Ishikawa (cell line): ENCODE results near the gene RAB5B.

Experiments
- CEBPB ChIP-seq: IDR thresholded peaks from 2 replicates; pipeline ENCODE4 v1.6.1; 2012
- CREB1 ChIP-seq: IDR thresholded peaks from 2 replicates; pipeline ENCODE4 v1.6.1; 2012; ENCODE audit warnings: low read depth
- EGR1 ChIP-seq: IDR thresholded peaks from 2 replicates; pipeline ENCODE4 v1.6.1; 2012
- EP300 ChIP-seq: IDR thresholded peaks from 2 replicates; pipeline ENCODE4 v1.6.1; 2012; ENCODE audit warnings: borderline replicate concordance
- FOXM1 ChIP-seq: IDR thresholded peaks from 2 replicates; pipeline ENCODE4 v1.6.1; 2012; ENCODE audit warnings: low read depth, borderline replicate concordance
- NFIC ChIP-seq: IDR thresholded peaks from 2 replicates; pipeline ENCODE4 v1.6.1; 2012
- RAD21 ChIP-seq: IDR thresholded peaks from 2 replicates; pipeline ENCODE4 v1.6.1; 2012; ENCODE audit warnings: low read depth
- TAF1 ChIP-seq: IDR thresholded peaks from 2 replicates; pipeline ENCODE4 v1.6.1; 2012; ENCODE audit warnings: low read depth, mild to moderate bottlenecking
- TCF12 ChIP-seq: IDR thresholded peaks from 2 replicates; pipeline ENCODE4 v1.6.1; 2012; ENCODE audit warnings: low read depth
- TEAD4 ChIP-seq: IDR thresholded peaks from 2 replicates; pipeline ENCODE4 v1.6.1; 2012
- YY1 ChIP-seq: IDR thresholded peaks from 2 replicates; pipeline ENCODE4 v1.6.1; 2012; ENCODE audit warnings: low read depth
- ZBTB7A ChIP-seq: IDR thresholded peaks from 2 replicates; pipeline ENCODE4 v1.6.1; 2012; ENCODE audit warnings: low read depth
- TF ChIP-seq, protein P1 (sequence below): IDR thresholded peaks from 2 replicates; pipeline ENCODE4 v1.6.1; 2012; ENCODE audit warnings: low read depth, mild to moderate bottlenecking
- TF ChIP-seq, protein P2 (sequence below): IDR thresholded peaks from 2 replicates; pipeline ENCODE4 v1.6.1; 2012
- TF ChIP-seq, protein P3 (sequence below): IDR thresholded peaks from 2 replicates; pipeline ENCODE4 v1.6.1; 2012

The RAB5B gene

DNA sequence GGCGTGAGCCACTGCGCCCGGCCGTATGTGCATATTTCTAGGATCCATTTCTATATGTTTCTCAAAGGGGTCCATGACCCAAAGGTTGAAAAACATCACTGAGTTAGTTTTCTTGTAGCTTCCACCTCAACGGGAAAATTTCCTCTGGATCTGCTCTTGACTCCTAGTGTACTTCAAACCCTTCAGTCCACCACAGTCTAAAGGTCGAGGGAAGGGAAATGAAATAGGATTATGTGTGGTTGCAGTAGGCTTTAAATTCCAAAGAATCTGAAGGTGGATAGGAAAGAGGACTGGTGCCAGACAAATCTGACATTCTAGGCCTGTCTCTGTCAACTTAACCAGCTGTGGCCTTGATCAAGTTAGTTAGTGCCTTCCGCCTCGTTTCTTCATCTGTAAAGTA, 21.5 kb downstream of the RAB5B start:
- TF ChIP-seq TCF12 (no peak), TEAD4 (no peak), FOXM1 (no peak), EP300 (no peak), NFIC (no peak), YY1 (no peak), ZBTB7A (no peak), CEBPB (no peak), TAF1 (no peak), EGR1 (no peak), RAD21 (no peak), CREB1 (no peak)
- TF ChIP-seq, protein P1, sequence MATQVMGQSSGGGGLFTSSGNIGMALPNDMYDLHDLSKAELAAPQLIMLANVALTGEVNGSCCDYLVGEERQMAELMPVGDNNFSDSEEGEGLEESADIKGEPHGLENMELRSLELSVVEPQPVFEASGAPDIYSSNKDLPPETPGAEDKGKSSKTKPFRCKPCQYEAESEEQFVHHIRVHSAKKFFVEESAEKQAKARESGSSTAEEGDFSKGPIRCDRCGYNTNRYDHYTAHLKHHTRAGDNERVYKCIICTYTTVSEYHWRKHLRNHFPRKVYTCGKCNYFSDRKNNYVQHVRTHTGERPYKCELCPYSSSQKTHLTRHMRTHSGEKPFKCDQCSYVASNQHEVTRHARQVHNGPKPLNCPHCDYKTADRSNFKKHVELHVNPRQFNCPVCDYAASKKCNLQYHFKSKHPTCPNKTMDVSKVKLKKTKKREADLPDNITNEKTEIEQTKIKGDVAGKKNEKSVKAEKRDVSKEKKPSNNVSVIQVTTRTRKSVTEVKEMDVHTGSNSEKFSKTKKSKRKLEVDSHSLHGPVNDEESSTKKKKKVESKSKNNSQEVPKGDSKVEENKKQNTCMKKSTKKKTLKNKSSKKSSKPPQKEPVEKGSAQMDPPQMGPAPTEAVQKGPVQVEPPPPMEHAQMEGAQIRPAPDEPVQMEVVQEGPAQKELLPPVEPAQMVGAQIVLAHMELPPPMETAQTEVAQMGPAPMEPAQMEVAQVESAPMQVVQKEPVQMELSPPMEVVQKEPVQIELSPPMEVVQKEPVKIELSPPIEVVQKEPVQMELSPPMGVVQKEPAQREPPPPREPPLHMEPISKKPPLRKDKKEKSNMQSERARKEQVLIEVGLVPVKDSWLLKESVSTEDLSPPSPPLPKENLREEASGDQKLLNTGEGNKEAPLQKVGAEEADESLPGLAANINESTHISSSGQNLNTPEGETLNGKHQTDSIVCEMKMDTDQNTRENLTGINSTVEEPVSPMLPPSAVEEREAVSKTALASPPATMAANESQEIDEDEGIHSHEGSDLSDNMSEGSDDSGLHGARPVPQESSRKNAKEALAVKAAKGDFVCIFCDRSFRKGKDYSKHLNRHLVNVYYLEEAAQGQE: no peak
- TF ChIP-seq, protein P2, sequence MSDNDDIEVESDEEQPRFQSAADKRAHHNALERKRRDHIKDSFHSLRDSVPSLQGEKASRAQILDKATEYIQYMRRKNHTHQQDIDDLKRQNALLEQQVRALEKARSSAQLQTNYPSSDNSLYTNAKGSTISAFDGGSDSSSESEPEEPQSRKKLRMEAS: no peak
- TF ChIP-seq, protein P3, sequence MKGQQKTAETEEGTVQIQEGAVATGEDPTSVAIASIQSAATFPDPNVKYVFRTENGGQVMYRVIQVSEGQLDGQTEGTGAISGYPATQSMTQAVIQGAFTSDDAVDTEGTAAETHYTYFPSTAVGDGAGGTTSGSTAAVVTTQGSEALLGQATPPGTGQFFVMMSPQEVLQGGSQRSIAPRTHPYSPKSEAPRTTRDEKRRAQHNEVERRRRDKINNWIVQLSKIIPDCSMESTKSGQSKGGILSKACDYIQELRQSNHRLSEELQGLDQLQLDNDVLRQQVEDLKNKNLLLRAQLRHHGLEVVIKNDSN: no peak

DNA sequence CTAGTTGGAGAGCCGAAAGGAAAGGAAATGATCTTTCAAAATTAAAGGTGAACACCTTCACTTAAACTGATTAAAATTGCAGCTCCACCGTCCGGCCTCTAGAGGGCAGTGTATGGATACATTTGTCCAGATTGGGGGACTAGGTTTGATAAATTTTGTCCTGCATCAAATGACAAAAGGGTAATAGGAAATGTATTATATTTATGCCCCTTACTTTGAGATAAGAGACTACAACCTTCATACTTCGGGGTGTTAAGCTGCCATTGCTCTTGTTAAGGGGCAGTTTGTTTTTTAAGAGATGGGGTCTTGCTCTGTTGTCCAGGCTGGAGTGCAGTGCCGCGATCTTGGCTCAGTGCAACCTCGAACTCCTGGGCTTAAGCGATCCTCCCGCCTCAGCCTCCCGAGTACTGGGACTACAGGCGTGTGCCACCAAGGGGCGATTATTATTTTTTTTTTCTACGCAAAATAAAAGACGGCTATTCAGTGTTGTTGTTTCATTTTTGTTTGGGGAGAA, 22.4 kb downstream of the RAB5B start:
- peak; percentile 88 for TF ChIP-seq RAD21
- TF ChIP-seq TEAD4: no peak

DNA sequence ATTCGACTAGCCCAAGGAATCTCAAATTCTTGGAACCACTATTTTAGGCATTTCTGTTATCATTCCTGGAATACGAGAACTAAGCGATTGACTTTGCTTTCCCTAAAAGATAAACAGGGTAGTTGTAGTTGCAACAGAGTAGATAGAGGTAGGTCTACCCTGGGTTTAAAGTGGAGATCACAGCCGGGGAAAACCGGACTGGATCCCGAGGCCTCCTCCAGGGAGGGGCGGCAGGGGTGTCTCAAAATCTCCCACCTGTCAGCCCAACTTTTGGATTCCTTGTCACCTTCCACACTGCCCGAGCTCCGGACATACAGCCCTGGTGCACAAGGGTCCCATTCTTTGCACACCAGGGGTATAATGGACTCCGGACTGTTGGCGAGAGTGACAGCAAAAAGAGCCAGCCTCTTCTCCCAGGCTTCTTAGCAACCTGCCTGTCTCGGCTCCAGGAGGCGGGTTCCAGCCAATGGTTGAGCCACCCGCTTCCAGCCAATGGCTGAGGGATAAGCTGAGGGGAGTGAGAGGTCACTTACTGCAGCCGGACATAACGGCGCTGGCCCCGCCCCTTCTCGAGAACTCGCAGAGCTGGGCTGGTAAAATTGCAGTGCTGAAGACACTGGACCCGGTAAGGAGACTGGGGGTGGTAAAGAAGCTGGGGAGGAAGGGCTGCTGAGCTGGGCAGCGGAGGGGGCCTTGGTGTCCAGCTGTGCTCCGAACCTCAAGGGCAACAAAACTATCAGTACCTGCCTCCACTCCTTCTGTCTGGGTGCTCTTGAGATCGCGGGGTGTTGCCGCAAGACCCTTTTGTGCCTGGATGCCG, 23.0 kb downstream of the RAB5B start, which contains the start of gene SUOX:
Gene SUOX, plus strand, starts transcription at position 562 of the 820 bp plus-strand sequence. CDS start 4,946 bp downstream, outside the sequence.
- TF ChIP-seq YY1: peak; percentile 78
- no peak for TF ChIP-seq RAD21
- no peak for TF ChIP-seq EGR1
- peak; percentile 3; the same call in 1 of the 2 replicates for TF ChIP-seq TEAD4
- TF ChIP-seq, protein P2: peak; percentile 23; the same call in 1 of the 2 replicates
- 0 out of 2 replicates have a peak, but pooled peaks have one; percentile 33 for TF ChIP-seq ZBTB7A
- peak; percentile 82 for TF ChIP-seq TAF1
- no peak for TF ChIP-seq CREB1
- 0 out of 2 replicates have a peak, but pooled peaks have one; percentile 28 for TF ChIP-seq CEBPB
- TF ChIP-seq, protein P1: no peak
- peak; percentile 8; the same call in 1 of the 2 replicates for TF ChIP-seq NFIC
- no peak for TF ChIP-seq EP300
- no peak for TF ChIP-seq FOXM1

DNA sequence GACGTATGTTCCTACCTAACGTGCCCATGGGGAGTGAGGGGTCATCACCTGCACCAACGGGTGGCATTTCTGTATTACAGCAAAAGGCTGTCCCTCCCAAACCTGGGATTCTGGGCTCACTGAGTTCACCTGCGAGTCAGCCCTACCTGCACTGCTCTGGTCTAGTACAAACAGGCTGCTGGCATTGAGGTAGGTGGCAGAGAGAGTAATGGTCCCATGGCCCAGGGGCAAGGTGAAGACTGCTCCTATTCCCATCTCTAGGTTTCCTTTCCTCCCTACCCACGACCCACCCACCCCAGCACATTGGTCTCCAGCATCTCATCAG, 23.6 kb downstream of the RAB5B start:
- TF ChIP-seq RAD21 (no peak), NFIC (no peak), YY1 (no peak), EP300 (no peak), ZBTB7A (no peak), TEAD4 (no peak), CEBPB (no peak), FOXM1 (no peak), CREB1 (no peak), EGR1 (no peak)

DNA sequence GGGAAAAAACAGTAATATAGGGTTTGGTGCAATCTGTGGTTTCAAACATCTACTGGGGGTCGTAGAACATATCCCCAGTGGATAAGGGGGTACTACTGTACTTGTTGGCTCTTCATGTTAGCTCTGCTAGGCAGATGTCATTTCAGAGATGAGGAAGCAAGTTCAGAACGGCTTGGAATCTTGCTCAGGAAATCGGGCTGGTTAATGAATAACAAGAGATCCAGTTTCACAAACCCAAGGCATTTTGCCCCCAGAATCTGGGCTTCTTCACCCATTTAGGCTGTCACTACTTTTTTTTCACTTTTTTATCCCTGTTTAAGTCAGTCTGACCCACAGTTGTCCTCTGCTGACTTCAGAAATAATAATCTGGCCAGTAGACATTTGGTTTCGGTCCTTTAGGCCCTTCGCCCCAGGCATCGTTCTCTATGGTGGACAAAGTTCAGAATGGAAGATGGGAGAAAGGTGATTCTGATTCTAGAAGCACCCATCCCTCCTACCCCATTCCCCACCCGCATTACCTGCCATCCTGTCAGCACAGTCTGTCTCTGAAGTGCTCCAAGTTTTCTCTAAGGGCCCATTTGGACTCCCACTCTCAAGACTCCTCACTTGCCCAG, 27.7 kb downstream of the RAB5B start:
- no peak for TF ChIP-seq YY1
- TF ChIP-seq NFIC: no peak
- TF ChIP-seq TEAD4: no peak
- TF ChIP-seq ZBTB7A: no peak
- no peak for TF ChIP-seq TAF1
- TF ChIP-seq, protein P2: no peak
- no peak for TF ChIP-seq TCF12
- no peak for TF ChIP-seq CEBPB

DNA sequence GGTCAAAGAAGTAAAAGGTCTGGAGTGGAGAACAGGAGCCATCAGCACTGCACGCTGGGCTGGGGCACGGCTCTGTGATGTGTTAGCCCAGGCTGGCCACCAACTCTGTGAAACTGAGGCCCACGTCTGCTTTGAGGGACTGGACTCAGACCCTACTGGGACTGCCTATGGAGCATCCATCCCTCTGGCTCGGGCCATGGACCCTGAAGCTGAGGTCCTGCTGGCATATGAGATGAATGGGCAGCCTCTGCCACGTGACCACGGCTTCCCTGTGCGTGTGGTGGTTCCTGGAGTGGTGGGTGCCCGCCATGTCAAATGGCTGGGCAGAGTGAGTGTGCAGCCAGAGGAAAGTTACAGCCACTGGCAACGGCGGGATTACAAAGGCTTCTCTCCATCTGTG, 30.3 kb downstream of the RAB5B start:
- TF ChIP-seq FOXM1 (no peak), TCF12 (no peak), EP300 (no peak), CREB1 (no peak), YY1 (no peak), EGR1 (no peak), NFIC (no peak)
